Psoas muscle (tissue), 8 donors: ENCODE data around the gene SLC14A1. TPM values are rescaled to one million over a fixed set of nuclear protein-coding genes. Genes with fewer than 3 reads are reported as not detected.

ENCODE experiments used
- ATAC-seq, 4 donors: fragments of 200-7000 bp; cut with Tn5 transposase; one replicate each; pipeline ENCODE4 v1.9.1; 2020; ENCODE audit warnings: moderate library complexity in 3 of 4, mild to moderate bottlenecking in 2 of 4
- DNase-seq, 2 donors: peaks; one replicate each; pipeline ENCODE4 v3.0.0-alpha.2; 2020
- H3K27ac ChIP-seq: fragments of 200-600 bp; one replicate; pipeline ENCODE4 v1.8.0; 2022
- H3K27me3 ChIP-seq, 3 donors: fragments of 200-600 bp in 1 of 3; one replicate each; pipeline versions ENCODE4 v1.6.1 to v1.8.0; 2013 to 2022; ENCODE audit warnings: low read length in 2 of 3, mild to moderate bottlenecking in 2 of 3, moderate library complexity in 1 of 3; ENCODE audit not compliant: insufficient read depth in 3 of 3
- H3K36me3 ChIP-seq, 2 donors: fragments of 200-600 bp in 1 of 2; one replicate each; pipeline versions ENCODE4 v1.6.1 to v1.8.0; 2013 to 2022; ENCODE audit warnings: low read depth in 1 of 2, mild to moderate bottlenecking in 1 of 2, moderate library complexity in 1 of 2; ENCODE audit not compliant: insufficient read depth in 1 of 2
- H3K4me1 ChIP-seq: fragments of 200-600 bp; one replicate; pipeline ENCODE4 v1.8.0; 2022
- H3K4me3 ChIP-seq: fragments of 200-600 bp; one replicate; pipeline ENCODE4 v1.8.0; 2022; ENCODE audit warnings: mild to moderate bottlenecking
- H3K9me3 ChIP-seq: fragments of 200-600 bp; one replicate; pipeline ENCODE4 v1.8.0; 2022
- CTCF ChIP-seq: fragments of 200-600 bp; IDR thresholded peaks from one replicate; pipeline ENCODE4 v1.8.0; 2022; ENCODE audit warnings: antibody characterized with exemption
- WGBS, 3 donors: extraction: QIAGEN DNeasy Blood & Tissue Kit; methylation state at CpG; one replicate each; pipeline versions ENCODE4 v1.1.6 to v1.1.7; 2013; 5-methylcytosine and 5-hydroxymethylcytosine counted together
- intact Hi-C, 2 donors: fragments of 100-400 bp; cut with DNase I; formaldehyde crosslinking; loops; one replicate each; pipeline versions ENCODE4 v1.11.0 to v1.14.2; 2022
- polyA plus RNA-seq, 3 donors: library from polyadenylated mRNA; stranded (reverse); fragments of 200-250 nt; gene quantifications; one replicate each; pipeline ENCODE4 v1.2.3, GENCODE V29; 2013
- total RNA-seq, 4 donors: library from RNA; stranded (reverse); fragmentation: NEBNext Ultra II Directional in 2 of 4; extraction: Animal tissue kit (Norgen Biotek cat#: 25700) in 2 of 4; gene quantifications; one replicate each; pipeline versions ENCODE4 v1.2.1 to v1.2.4, GENCODE V29; 2021 to 2023
- donor health status: healthy with polysubstance abuse.
- donor health status: DM: no; HTN: no; CAD: no; lungs with moderate emphysema.
- donor health status: Bipolar disorder and iron deficiency.
- donor health status: healthy.
- donor health status: DM: yes; HTN: yes; CAD: no.
- donor health status: DM: no; HTN: no; CAD: no.
- donor health status: DM: no; HTN: no; CAD: no.
- donor health status: DM: yes; HTN: yes; CAD: no.

Gene SLC14A1
- total and polyA plus RNA-seq, 7 donors: 1.3 to 10.9 (median 4.8) TPM

GRCh38 chr18:45775241-45775676, 51.3 kb downstream of the SLC14A1 start:
- Histone ChIP-seq H3K4me3 (peak overlapping the region; percentile 70), H3K27me3 (peaks cover 0 to 2% (median 1%) of the 10 kb centered on the region in 3 donors), H3K27ac (peak overlapping the region; percentile 46), H3K4me1 (no peaks in the 10 kb centered on the region), H3K9me3 (no peaks in the 10 kb centered on the region), H3K36me3 (no peaks in the 10 kb centered on the region)
- no peak for TF ChIP-seq CTCF
- peak; percentile 42 to 86 (median 73) for ATAC-seq
- WGBS, 3 donors: 0 to 2% (median 1%) methylated on average over 34 to 35 of the region's 35 CpGs
- DNase-seq: peak; percentile 76 to 81
- intact Hi-C loops: no loop called here

GRCh38 chr18:45775743-45776142, 51.8 kb downstream of the SLC14A1 start:
- Histone ChIP-seq H3K4me1 (no peaks in the 10 kb centered on the region), H3K27me3 (peaks cover 0 to 2% (median 1%) of the 10 kb centered on the region in 3 donors), H3K9me3 (no peaks in the 10 kb centered on the region), H3K4me3 (peak overlapping the region; percentile 70), H3K27ac (peak overlapping the region; percentile 46), H3K36me3 (no peaks in the 10 kb centered on the region)
- intact Hi-C loops: no loop called here
- DNase-seq: no peak
- TF ChIP-seq CTCF: no peak
- WGBS, 3 donors: 43 to 47% (median 45%) methylated on average over 8 of the region's 8 CpGs
- no peak for ATAC-seq

GRCh38 chr18:45777393-45777792, 53.4 kb downstream of the SLC14A1 start:
- TF ChIP-seq CTCF: no peak
- intact Hi-C loops: no loop called here
- Histone ChIP-seq H3K36me3 (no peaks in the 10 kb centered on the region), H3K9me3 (no peaks in the 10 kb centered on the region), H3K4me1 (no peaks in the 10 kb centered on the region), H3K27me3 (peaks cover 1 to 4% (median 2%) of the 10 kb centered on the region in 3 donors), H3K4me3 (no peak overlapping the region), H3K27ac (no peak overlapping the region)
- WGBS, 3 donors: 83 to 90% (median 87%) methylated on average over 1 of the region's 1 CpG
- DNase-seq (no peak), ATAC-seq (no peak)

- peaks cover 0 to 4% (median 2%) of the 10 kb centered on the region in 3 donors for H3K27me3 ChIP-seq
- no peak overlapping the region for H3K4me3 ChIP-seq
- DNase-seq (no peak), ATAC-seq (no peak)
- no peak overlapping the region for H3K27ac ChIP-seq
- WGBS, 3 donors: 11 to 18% (median 15%) methylated on average over 2 of the region's 2 CpGs
- no peak for TF ChIP-seq CTCF
- no peaks in the 10 kb centered on the region for H3K4me1 ChIP-seq
- no peaks in the 10 kb centered on the region for H3K36me3 ChIP-seq
- H3K9me3 ChIP-seq: no peaks in the 10 kb centered on the region
- intact Hi-C loops: no loop called here
These were observed 56.6 kb downstream of the SLC14A1 start for GRCh38 chr18:45780568-45780967.

- ATAC-seq (no peak), DNase-seq (no peak)
- 65 to 85% (median 79%) methylated on average over 1 of the region's 1 CpG for WGBS, 3 donors
- intact Hi-C loops: no loop called here
- Histone ChIP-seq H3K36me3 (no peaks in the 10 kb centered on the region), H3K4me3 (no peak overlapping the region), H3K4me1 (no peaks in the 10 kb centered on the region), H3K27ac (no peak overlapping the region), H3K9me3 (no peaks in the 10 kb centered on the region), H3K27me3 (peaks cover 0 to 4% (median 2%) of the 10 kb centered on the region in 3 donors)
- TF ChIP-seq CTCF: no peak
These were observed 58.7 kb downstream of the SLC14A1 start for GRCh38 chr18:45782662-45783061.
